ENCODE data around the gene PTH2.

The PTH2 gene

GRCh38 chr19:49430678-49431329 is 7.6 kb upstream of the PTH2 start:
- no peak for DNase-seq

- DNase-seq = no peak
Measured at GRCh38 chr19:49430172-49430677, 7.0 kb upstream of the PTH2 start.

GRCh38 chr19:49428547-49429451 is 5.6 kb upstream of the PTH2 start:
- DNase-seq = no peak

- DNase-seq = no peak
Measured at GRCh38 chr19:49427855-49428546, 4.8 kb upstream of the PTH2 start.

GRCh38 chr19:49427339-49427738 is 4.1 kb upstream of the PTH2 start:
- DNase-seq = no peak

- no peak for DNase-seq
Measured at GRCh38 chr19:49425922-49426592, 2.8 kb upstream of the PTH2 start.

GRCh38 chr19:49425178-49425577 is 1.9 kb upstream of the PTH2 start, which contains the start of gene GFY:
Gene GFY (plus strand): TSS chr19:49425388. CDS start chr19:49426431, 1,043 bp downstream.
- DNase-seq = no peak

GRCh38 chr19:49423985-49424303 is 703 bp upstream of the PTH2 start:
- no peak for DNase-seq

GRCh38 chr19:49422407-49423070 is 702 bp downstream of the PTH2 start:
- no peak for DNase-seq

GRCh38 chr19:49421878-49422202 is 1.4 kb downstream of the PTH2 start:
- DNase-seq = no peak

- no peak for DNase-seq
Measured at GRCh38 chr19:49421039-49421877, 2.0 kb downstream of the PTH2 start.

- DNase-seq = no peak
Measured at GRCh38 chr19:49420227-49420626, 3.0 kb downstream of the PTH2 start.

- no peak for DNase-seq
Measured at GRCh38 chr19:49419173-49419572, 4.1 kb downstream of the PTH2 start.

GRCh38 chr19:49418511-49418910 is 4.7 kb downstream of the PTH2 start:
- DNase-seq = no peak

- no peak for DNase-seq
Measured at GRCh38 chr19:49417088-49417487, 6.2 kb downstream of the PTH2 start.

- no peak for DNase-seq
Measured at GRCh38 chr19:49415810-49416200, 7.4 kb downstream of the PTH2 start.

- no peak for DNase-seq
Measured at GRCh38 chr19:49415102-49415809, 8.0 kb downstream of the PTH2 start.

GRCh38 chr19:49414256-49414655 is 9.0 kb downstream of the PTH2 start:
- DNase-seq = no peak

- DNase-seq = no peak
Measured at GRCh38 chr19:49413348-49413747, 9.9 kb downstream of the PTH2 start.

GRCh38 chr19:49411681-49412326 is 11.4 kb downstream of the PTH2 start:
- DNase-seq = no peak

Measured in NCI-H2081 treated with DMSO at 0.1 percent for 48 hours (cell line).